ENCODE results near the gene RTP5.
"Not testable (repeated sequence)": the region's sequence is repeated elsewhere in the genome, so short reads cannot be mapped to it uniquely, and the experiment has no call there.

RTP5 gene

GRCh38 chr2:241869087-241869961 is at the start of gene RTP5:
RTP5 (plus strand) TSS chr2:241869729; CDS start chr2:241869757, 28 bp downstream.
- DNase-seq = no peak

- not testable (repeated sequence) for DNase-seq
Observed at GRCh38 chr2:241819947-241820624, 49.4 kb upstream of the RTP5 start.

DNA sequence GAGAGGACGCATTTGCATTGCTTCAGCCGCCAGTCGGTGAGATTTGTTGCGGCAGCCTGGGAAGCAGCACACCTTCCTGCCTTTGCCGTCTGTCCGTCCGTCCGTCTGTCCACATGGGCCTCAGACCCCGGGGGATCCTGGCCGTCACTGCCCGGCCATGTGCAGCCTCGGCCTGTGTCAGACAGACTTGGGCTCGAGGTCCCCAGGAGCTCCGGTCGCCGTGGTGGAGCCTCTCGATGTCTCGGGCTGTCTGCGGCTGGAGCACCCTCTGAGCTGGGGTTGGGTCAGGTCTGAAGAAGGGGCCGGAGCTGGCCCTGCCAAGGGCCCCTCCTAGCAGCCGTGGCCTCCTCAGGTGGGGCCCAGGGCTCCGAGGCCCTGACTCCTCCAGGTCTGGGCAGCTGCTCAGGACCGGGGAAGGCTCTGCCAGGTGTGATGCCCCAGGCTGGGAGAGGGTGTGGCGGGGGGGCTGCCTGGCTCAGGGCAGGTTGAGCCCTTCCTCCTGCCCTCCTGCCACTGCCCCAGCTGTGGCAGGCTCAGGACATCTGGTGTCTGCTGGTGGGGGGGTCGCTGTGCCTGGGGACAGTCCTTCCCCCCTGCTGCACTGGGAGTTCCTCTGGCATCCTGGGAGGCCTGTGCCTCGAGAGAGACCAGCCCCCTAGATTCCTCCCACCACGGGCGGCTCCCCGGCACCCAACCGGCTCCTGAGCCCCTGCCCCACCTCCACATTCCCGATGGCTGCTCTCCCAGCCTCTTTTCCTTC is 48.7 kb upstream of the RTP5 start:
- no peak for DNase-seq

GRCh38 chr2:241821460-241822263 is 47.9 kb upstream of the RTP5 start:
- peak; percentile 16 for DNase-seq

GRCh38 chr2:241822264-241822623 is 47.3 kb upstream of the RTP5 start:
- DNase-seq = no peak

DNA sequence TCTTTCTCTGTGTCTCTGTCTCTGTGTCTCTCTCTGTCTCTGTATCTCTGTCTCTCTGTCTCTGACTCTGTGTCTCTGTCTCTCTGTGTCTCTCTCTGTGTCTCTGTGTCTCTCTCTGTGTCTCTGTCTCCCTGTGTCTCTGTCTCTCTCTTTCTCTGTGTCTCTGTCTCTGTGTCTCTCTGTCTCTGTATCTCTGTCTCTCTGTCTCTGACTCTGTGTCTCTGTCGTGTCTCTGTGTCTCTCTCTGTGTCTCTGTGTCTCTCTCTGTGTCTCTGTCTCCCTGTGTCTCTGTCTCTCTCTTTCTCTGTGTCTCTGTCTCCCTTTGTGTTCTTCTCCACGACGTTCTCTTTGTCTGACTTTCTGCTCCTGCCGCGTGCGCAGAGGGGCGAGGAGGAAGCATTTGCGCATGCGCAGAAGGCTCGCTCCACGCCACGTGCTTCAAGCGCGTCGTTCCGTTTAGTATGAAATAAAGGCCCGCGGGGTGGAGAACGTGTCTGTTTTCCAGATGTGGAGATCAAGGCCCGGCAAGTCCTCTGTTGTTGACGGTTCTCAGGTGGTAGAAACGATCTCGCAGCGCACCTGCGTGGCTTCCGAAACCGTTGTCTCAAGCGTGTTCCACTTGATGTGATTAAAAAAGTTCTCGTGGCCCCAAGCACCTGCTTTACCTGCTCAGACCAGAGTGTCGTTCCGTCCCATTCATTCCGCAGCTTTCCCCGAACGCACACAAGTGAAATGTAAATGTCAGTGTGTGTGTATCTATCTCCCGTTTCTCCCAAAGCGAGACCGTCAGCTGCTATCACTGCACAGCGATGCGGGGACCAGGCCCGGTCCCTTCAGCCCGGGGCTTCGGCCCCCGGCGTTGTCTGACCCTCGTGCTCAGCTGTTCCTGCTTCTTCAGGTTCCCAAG is 45.7 kb upstream of the RTP5 start:
- not testable (repeated sequence) for DNase-seq

DNA sequence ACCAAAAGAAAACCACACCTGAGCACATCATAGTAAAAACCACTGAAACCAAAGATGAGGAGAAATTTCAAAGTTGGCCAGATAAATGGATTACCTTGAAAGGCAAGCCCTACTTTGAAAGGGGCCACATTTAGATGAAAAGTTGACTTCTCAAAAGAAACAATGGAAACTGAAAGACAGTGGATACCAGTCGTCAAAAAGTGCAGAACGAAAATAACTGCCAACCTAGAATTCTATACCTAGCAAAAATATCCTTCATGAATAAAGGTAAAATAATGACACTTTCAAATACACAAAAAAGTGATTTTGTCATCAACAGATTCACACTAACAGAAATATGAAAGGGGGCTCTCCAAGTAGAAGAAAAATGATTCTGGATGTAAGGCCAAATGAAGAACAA is 42.1 kb upstream of the RTP5 start:
- DNase-seq = no peak

DNA sequence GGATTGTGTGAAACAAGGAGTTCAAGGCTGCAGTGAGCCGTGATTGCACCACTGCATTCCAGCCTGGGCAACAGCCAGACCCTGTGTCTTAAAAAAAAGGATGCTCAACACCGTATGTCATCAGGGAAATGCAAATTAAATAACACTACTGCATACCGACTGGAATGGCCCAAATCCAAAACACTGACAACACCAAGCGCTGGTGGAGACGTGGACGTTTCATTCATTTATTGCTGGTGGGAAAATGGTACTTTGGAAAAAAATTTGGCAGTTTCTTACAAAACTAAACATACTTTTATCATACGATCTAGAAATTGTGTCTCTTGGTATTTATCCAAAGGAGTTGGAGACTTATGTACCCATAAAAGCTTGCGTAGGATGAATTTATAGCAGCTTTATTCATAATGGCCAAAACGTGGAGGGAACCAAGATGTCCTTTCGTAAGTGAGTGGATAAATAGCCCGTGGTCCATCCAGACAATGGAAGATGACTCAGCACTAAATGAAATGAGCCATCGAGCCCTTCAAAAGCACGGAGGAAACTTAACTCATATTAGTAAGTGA is 36.3 kb upstream of the RTP5 start:
- no peak for DNase-seq

DNA sequence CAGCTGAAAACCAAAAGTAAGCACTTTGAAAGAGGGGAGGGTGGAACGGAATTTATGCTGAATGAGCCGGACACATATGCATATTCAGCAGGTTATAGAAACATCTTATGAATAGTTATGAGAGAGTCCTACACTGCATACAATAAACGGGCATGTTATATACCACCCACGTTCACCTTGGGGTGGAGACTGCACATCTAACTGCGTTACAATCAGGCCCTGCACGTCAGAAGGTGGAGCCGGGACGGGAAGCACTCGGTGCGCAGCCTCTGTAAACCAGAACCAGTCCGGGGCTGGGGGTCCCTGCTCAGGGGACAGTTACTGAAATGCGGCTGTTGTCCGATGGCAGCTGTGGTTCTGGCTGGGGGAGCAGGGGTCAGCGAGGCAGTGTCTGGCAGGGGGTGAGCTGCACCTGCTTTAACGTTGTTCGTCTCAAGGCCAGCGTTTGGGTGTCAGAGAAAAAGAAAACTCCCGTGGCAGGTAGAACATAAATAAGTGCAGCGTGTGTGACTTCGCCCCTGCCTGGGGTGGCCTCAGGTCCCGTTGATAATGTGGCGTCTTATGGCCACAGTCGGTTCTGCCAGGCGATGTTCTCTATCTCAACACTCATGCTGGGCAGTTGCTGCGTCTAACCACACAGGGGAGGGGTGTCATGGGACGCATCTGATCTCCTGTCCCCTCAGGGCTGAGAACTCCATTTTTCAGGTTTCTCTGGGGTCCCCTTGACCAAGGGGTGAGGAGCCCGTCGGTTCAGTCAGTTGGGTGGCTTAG is 35.6 kb upstream of the RTP5 start:
- DNase-seq = not testable (repeated sequence)

DNA sequence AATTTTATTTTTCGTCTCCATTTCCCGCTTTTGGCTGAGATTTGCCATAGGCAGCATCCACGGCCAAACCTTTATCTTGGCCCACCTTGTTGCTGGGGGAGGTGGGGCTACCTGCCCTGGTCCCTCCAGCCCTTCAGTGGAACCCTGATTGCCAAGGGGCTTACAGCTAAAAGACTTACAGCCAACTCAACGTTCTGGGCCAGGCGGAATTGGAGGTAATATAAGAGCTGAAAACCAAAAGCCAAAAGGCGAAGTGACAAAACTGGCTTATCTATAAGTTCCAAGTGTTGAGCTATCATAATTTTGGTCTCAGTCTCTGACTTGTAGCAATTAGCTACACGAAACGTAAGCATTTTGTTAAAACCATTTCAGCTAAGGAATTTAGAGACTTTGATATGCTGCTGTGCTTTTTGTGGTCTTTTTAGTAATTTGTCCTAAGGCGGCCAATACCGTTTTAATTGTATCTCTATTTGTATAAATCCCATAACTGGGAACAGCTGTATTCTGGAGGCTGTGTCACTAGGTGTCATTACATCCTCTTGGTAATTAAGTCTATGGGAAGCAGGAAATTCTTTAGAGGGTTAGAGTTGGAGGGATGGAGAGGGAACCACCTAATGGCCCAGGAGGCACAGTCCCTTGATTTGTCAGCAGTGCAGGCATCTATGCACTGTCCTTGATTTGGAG is 34.9 kb upstream of the RTP5 start:
- DNase-seq = no peak

DNA sequence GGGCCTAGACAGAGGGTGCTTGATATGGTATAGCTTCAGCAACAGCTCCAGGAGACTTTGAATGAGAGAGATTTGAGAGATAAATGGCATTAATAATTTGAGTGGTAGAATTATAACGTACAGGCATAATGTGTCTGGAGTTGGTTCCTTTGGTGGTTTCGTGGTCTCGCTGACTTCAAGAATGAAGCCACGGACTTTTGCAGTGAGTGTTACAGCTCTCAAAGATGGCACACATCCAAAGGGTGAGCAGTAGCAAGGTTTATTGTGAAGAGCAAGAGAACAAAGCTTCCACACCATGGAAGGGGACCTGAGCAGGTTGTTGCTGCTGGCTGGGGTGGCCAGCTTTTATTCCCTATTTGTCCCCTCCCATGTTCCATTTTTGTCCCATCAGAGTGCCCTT is 33.9 kb upstream of the RTP5 start:
- DNase-seq = no peak

GRCh38 chr2:241836292-241836691 is 33.2 kb upstream of the RTP5 start:
- no peak for DNase-seq

DNA sequence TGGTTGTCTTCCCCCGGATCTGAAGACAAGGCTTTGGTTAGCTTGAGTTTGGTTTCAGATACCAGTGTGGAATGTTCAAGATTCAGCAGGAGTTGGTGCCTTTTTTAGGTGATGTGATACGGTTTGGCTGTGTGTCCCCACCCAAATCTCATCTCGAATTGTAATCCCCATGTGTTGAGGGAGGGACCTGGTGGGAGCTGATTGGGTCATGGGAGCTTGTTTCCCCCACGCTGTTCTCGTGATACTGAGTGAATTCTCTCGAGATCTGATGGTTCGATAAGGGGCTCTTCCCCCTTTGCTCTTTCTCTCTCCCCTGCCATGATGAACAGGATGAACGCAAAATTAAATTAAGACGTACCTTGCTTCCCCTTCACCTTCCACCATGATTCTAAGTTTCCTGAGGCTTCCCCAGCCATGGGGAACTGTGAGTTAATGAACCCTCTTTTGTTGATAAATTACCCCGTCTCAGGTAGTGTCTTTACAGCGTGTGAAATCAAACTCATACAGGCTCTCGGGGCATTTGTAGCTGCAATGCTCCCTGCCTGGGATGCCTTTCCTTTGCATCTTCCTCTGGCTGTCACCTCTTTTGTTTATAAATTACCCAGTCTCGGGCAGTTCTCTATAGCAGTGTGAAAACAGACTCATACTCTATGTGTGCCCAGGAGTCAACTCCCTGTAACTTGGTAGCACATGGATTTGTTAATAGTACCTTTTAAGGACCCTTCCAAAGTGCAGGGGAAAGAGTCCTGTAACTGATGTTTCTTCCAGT is 32.1 kb upstream of the RTP5 start:
- no peak for DNase-seq

DNA sequence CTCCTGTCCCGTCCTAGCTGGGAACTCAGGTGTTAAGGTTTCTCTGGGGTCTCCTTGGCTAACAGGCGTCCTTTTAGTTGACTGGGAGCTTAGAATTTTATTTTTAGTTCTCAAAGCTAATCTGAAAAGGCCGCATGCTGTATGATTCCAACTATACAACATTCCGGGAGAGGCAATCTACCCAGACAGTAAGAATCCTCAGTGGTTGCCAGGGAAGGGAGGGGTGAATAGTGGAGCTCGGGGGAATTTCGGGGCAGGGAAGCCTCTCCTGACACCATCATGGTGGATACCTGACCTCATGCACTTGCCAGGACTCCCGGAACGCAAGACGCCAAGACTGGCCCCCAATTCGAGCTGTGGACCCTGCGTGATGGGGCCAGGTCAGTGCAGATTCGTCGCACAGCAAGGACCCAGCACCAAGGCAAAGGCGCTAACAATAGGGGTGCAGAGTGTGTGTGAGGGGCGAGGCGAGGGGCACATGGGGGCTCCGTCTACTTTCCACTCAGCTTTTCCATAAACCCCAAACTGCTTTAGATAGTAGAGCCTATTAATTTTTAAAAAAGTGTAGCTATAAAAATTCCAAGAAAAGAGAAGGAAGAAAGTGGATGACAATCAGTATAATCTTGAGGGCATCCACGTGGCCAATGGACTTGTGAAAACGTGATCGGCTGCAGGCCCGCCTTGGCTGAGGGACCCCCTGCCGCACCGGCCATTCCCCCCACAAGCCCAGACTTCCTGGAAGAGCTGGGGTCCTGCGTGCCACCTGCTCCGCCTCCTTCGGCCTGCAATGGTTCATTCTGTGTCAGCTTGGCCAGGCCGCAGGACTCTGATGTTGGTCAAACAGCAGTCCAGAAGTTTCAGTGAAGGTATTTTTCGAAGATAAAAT is 28.1 kb upstream of the RTP5 start:
- no peak for DNase-seq

DNA sequence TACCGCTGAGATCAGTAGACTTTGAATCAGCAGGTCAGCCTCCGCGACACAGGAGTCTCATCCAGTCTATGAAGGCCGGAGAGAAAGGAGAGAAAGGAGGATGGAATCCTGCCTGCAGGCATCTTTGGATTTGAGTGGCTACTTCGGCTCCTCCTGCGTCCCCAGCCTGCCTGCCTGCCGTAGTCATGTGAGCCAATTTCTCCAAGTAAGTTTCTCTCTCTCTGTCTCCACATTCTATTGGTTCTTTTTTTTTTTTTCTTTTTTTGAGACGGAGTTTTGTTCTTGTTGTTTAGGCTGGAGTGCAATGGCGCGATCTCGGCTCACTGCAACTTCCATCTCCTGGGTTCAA is 27.5 kb upstream of the RTP5 start:
- DNase-seq = no peak

- peak; percentile 63 for DNase-seq
Observed at GRCh38 chr2:241842620-241843211, 26.8 kb upstream of the RTP5 start.

- DNase-seq = no peak
Observed at GRCh38 chr2:241843321-241844065, 26.0 kb upstream of the RTP5 start.

Measured in activated T-cell treated with anti-CD3 and anti-CD28 coated beads, Interleukin-2, amount 50 U/mL, for 1 hour (primary cell).